Ishikawa (cell line): ENCODE results near the gene LY6G5C.

Experiments
- CREB1 ChIP-seq: IDR thresholded peaks from 2 replicates; pipeline ENCODE4 v1.6.1; 2012; ENCODE audit warnings: low read depth
- FOXM1 ChIP-seq: IDR thresholded peaks from 2 replicates; pipeline ENCODE4 v1.6.1; 2012; ENCODE audit warnings: low read depth, borderline replicate concordance
- TAF1 ChIP-seq: IDR thresholded peaks from 2 replicates; pipeline ENCODE4 v1.6.1; 2012; ENCODE audit warnings: low read depth, mild to moderate bottlenecking
- TF ChIP-seq, protein P1 (sequence below): IDR thresholded peaks from 2 replicates; pipeline ENCODE4 v1.6.1; 2012; ENCODE audit warnings: low read depth, mild to moderate bottlenecking

DNA sequence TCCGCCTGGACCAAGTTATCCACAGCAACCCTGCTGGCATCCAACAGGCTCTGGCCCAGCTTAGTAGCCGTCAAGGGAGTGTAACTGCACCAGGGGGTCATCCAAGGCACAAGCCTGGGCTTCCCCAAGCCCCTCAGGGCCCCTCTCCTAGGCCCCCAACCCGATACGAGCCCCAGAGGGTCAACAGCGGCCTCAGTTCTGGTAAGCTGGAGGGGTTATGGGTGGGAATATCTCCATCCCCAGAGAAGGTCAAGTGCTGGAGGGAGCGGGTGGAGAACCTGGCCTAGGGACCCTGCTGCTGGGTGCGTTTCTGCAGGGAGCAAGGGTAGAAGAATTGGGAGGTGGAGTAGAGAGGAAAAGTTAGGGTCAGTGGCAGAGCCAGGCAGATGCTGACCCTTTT is 47.4 kb downstream of the LY6G5C start:
- TF ChIP-seq, protein P1, sequence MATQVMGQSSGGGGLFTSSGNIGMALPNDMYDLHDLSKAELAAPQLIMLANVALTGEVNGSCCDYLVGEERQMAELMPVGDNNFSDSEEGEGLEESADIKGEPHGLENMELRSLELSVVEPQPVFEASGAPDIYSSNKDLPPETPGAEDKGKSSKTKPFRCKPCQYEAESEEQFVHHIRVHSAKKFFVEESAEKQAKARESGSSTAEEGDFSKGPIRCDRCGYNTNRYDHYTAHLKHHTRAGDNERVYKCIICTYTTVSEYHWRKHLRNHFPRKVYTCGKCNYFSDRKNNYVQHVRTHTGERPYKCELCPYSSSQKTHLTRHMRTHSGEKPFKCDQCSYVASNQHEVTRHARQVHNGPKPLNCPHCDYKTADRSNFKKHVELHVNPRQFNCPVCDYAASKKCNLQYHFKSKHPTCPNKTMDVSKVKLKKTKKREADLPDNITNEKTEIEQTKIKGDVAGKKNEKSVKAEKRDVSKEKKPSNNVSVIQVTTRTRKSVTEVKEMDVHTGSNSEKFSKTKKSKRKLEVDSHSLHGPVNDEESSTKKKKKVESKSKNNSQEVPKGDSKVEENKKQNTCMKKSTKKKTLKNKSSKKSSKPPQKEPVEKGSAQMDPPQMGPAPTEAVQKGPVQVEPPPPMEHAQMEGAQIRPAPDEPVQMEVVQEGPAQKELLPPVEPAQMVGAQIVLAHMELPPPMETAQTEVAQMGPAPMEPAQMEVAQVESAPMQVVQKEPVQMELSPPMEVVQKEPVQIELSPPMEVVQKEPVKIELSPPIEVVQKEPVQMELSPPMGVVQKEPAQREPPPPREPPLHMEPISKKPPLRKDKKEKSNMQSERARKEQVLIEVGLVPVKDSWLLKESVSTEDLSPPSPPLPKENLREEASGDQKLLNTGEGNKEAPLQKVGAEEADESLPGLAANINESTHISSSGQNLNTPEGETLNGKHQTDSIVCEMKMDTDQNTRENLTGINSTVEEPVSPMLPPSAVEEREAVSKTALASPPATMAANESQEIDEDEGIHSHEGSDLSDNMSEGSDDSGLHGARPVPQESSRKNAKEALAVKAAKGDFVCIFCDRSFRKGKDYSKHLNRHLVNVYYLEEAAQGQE: no peak
- TF ChIP-seq FOXM1 (no peak), CREB1 (no peak), TAF1 (no peak)
